Lower leg skin (tissue), 3 donors: ENCODE results near the gene OTOS.

Source experiments
- POLR2A ChIP-seq, 2 donors: fragments of 450-650 bp; IDR thresholded peaks; one replicate each; pipeline ENCODE4 v1.6.1; 2016 to 2017; ENCODE audit warnings: antibody characterized with exemption in 2 of 2, mild to moderate bottlenecking in 1 of 2, moderate library complexity in 1 of 2
- TF ChIP-seq, protein P1 (sequence below), 3 donors: fragments of 450-650 bp; IDR thresholded peaks; one replicate each; pipeline ENCODE4 v1.5.1; 2016; ENCODE audit warnings: antibody characterized with exemption in 3 of 3, mild to moderate bottlenecking in 3 of 3, moderate library complexity in 2 of 3

DNA sequence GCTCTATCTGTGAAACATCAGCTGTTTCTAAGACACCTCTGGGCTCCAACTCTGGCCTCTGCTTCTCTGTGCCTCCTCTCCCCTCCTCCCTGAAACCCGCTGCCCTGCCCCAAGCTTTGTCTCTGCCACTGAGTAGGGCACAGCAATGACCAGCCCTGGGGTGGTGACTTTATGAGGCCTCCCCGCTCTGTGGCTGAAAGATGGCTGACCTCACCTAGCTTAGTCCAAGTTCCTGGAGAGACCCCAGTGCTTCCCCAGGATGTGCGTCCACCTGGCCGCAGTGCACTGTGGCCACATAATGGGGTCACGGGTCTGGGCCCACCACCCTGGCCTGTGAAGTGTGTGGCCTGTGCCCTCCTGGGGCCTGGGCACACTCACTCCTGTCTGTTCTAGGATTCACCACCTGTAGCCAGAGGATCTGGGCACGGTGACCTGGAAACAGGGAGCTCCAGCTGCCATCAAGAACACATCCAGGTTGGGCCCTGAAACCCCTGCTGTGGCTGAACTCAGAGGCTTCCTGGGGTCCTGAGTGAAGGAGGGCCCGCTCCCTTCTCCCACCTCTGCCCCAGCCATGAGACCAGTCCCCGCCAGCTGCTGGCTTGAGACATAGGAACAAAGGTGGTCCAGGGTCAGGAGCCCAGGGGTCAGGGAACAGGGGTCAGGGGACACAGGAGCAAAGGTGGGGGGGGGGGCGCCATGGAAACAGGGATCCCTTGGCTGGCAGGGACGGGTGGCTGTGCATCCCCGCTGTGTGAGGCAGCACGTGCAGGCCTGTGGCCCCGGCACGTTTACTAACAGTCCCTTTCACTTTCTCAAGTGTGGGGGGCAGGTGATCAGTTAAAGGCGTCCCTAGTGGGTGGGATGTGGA is 29.3 kb upstream of the OTOS start:
- TF ChIP-seq, protein P1, sequence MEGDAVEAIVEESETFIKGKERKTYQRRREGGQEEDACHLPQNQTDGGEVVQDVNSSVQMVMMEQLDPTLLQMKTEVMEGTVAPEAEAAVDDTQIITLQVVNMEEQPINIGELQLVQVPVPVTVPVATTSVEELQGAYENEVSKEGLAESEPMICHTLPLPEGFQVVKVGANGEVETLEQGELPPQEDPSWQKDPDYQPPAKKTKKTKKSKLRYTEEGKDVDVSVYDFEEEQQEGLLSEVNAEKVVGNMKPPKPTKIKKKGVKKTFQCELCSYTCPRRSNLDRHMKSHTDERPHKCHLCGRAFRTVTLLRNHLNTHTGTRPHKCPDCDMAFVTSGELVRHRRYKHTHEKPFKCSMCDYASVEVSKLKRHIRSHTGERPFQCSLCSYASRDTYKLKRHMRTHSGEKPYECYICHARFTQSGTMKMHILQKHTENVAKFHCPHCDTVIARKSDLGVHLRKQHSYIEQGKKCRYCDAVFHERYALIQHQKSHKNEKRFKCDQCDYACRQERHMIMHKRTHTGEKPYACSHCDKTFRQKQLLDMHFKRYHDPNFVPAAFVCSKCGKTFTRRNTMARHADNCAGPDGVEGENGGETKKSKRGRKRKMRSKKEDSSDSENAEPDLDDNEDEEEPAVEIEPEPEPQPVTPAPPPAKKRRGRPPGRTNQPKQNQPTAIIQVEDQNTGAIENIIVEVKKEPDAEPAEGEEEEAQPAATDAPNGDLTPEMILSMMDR (IDR thresholded peaks at IDR 0.05), result no peak
- no peak for TF ChIP-seq POLR2A (IDR thresholded peaks at IDR 0.05)
